GM21381 (cell line): ENCODE results near the gene DLG1.

Experiments used
- ATAC-seq: cut with Tn5 transposase; IDR thresholded peaks from one replicate; pipeline ENCODE4 v1.9.1; 2021; ENCODE audit warnings: mild to moderate bottlenecking, moderate library complexity; ENCODE audit not compliant: unreplicated experiment

Gene DLG1

GRCh38 chr3:197320582-197320981, 22.2 kb upstream of the DLG1 start:
- ATAC-seq: no peak

GRCh38 chr3:197317250-197317963, 19.0 kb upstream of the DLG1 start:
- no peak for ATAC-seq

- no peak for ATAC-seq
These were observed 14.0 kb upstream of the DLG1 start for GRCh38 chr3:197312431-197312830.

- ATAC-seq: no peak
These were observed 13.2 kb upstream of the DLG1 start for GRCh38 chr3:197311591-197311990.

- ATAC-seq: no peak
These were observed 11.3 kb upstream of the DLG1 start for GRCh38 chr3:197309528-197310361.

GRCh38 chr3:197308591-197308990, 10.2 kb upstream of the DLG1 start:
- ATAC-seq: no peak

GRCh38 chr3:197306374-197307086, 8.1 kb upstream of the DLG1 start:
- ATAC-seq: no peak

- ATAC-seq: peak; percentile 95
These were observed 7.4 kb upstream of the DLG1 start for GRCh38 chr3:197305854-197306253.

- ATAC-seq: no peak
These were observed 5.0 kb upstream of the DLG1 start for GRCh38 chr3:197303452-197303851.

GRCh38 chr3:197302696-197303341, 4.4 kb upstream of the DLG1 start:
- ATAC-seq: no peak

- no peak for ATAC-seq
These were observed 3.6 kb upstream of the DLG1 start for GRCh38 chr3:197302033-197302432.

- ATAC-seq: no peak
These were observed 1.9 kb upstream of the DLG1 start for GRCh38 chr3:197300361-197300760.

GRCh38 chr3:197298945-197299854, 788 bp upstream of the DLG1 start:
- ATAC-seq: peak; percentile 25

GRCh38 chr3:197297476-197298340, 704 bp downstream of the DLG1 start:
- ATAC-seq: peak; percentile 75

GRCh38 chr3:197297002-197297401, 1.4 kb downstream of the DLG1 start:
- no peak for ATAC-seq

GRCh38 chr3:197296545-197296944, 1.9 kb downstream of the DLG1 start:
- no peak for ATAC-seq

- ATAC-seq: no peak
These were observed 2.5 kb downstream of the DLG1 start for GRCh38 chr3:197295871-197296270.

- ATAC-seq: no peak
These were observed 4.7 kb downstream of the DLG1 start for GRCh38 chr3:197293605-197294237.

GRCh38 chr3:197292648-197293047, 5.8 kb downstream of the DLG1 start:
- no peak for ATAC-seq
